ENCODE data around the gene DCBLD1.

DCBLD1 gene

GRCh38 chr6:117473401-117473800, 9.1 kb upstream of the DCBLD1 start:
- DNase-seq: no peak

GRCh38 chr6:117477988-117478852, 4.3 kb upstream of the DCBLD1 start:
- DNase-seq: peak; percentile 41

GRCh38 chr6:117478853-117479231, 3.6 kb upstream of the DCBLD1 start:
- DNase-seq: no peak

GRCh38 chr6:117480651-117481050, 1.8 kb upstream of the DCBLD1 start:
- DNase-seq: no peak

- no peak for DNase-seq
Observed at GRCh38 chr6:117481278-117481925, 1.1 kb upstream of the DCBLD1 start.

- DNase-seq: no peak
Observed at GRCh38 chr6:117481926-117482239, 591 bp upstream of the DCBLD1 start.

- DNase-seq: peak; percentile 29
Observed at GRCh38 chr6:117483004-117483644, 650 bp downstream of the DCBLD1 start.

- DNase-seq: peak; percentile 26
Observed at GRCh38 chr6:117483645-117484016, 1.2 kb downstream of the DCBLD1 start.

GRCh38 chr6:117484052-117484646, 1.7 kb downstream of the DCBLD1 start:
- no peak for DNase-seq

GRCh38 chr6:117485433-117485832, 3.0 kb downstream of the DCBLD1 start:
- DNase-seq: no peak

- DNase-seq: no peak
Observed at GRCh38 chr6:117487821-117488220, 5.3 kb downstream of the DCBLD1 start.

- DNase-seq: no peak
Observed at GRCh38 chr6:117489003-117489402, 6.5 kb downstream of the DCBLD1 start.

- no peak for DNase-seq
Observed at GRCh38 chr6:117491916-117492315, 9.4 kb downstream of the DCBLD1 start.

- no peak for DNase-seq
Observed at GRCh38 chr6:117493470-117493869, 11.0 kb downstream of the DCBLD1 start.

- no peak for DNase-seq
Observed at GRCh38 chr6:117494283-117494682, 11.8 kb downstream of the DCBLD1 start.

GRCh38 chr6:117494694-117495318, 12.3 kb downstream of the DCBLD1 start:
- no peak for DNase-seq

GRCh38 chr6:117495425-117495824, 13.0 kb downstream of the DCBLD1 start:
- DNase-seq: no peak

GRCh38 chr6:117495869-117496268, 13.4 kb downstream of the DCBLD1 start:
- DNase-seq: no peak

- no peak for DNase-seq
Observed at GRCh38 chr6:117496383-117496990, 14.0 kb downstream of the DCBLD1 start.

GRCh38 chr6:117497237-117497636, 14.8 kb downstream of the DCBLD1 start:
- DNase-seq: no peak

GRCh38 chr6:117498159-117498558, 15.7 kb downstream of the DCBLD1 start:
- DNase-seq: no peak

GRCh38 chr6:117501722-117502121, 19.2 kb downstream of the DCBLD1 start:
- no peak for DNase-seq

- DNase-seq: no peak
Observed at GRCh38 chr6:117502580-117502979, 20.1 kb downstream of the DCBLD1 start.

All from activated CD4-positive, alpha-beta T cell treated with anti-CD3 and anti-CD28 coated beads, Interleukin-2, Interleukin-6, amounts not matched to agents 100 ng/mL and 50 ng/mL, durations not matched to agents 16 hours and 8 hours (primary cell).